ENCODE data around the gene IL16. TPM values are rescaled to one million over a fixed set of nuclear protein-coding genes. Genes with fewer than 3 reads are reported as not detected.

The IL16 gene
- total and polyA plus RNA-seq, 4 donors = 4.3 to 6.6 (median 5.1) TPM

DNA sequence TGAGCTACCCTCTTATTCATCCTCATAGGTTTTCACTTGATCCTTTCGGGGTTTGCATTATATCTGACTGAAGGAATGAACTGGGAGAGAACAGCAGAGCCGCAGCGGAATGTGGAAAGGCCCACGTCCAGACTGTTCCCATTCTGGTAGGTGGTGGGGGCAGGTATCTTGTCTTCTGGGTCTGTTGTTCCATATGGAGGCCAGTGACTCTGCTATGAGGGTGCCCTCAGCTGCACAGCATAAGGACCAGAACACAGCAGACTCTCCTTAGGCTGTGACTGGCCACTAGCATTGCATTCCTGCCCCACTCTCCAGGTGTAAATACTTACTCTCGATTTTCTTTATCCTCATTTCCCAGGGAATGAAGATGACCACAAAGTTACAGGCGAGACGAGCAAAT lies 165.2 kb downstream of the IL16 start:
- DNase-seq (ENCODE audit: low read depth in 4 of 6, low spot score in 6 of 6) = no peak
- WGBS (ENCODE audit: insufficient coverage) = 88% methylated on average over 3 of the region's 7 CpGs
- Histone ChIP-seq H3K4me1 (ENCODE audit: control insufficient read depth, insufficient read depth, low read length) (no peaks in the 10 kb centered on the region), H3K27ac (ENCODE audit: low read depth, low read length) (no peak overlapping the region), H3K4me3 (ENCODE audit: low read depth, low read length) (no peak overlapping the region), H3K36me3 (ENCODE audit: control insufficient read depth, insufficient read depth, low read length) (no peaks in the 10 kb centered on the region), H3K27me3 (ENCODE audit: control insufficient read depth, insufficient read depth, low read length) (no peaks in the 10 kb centered on the region), H3K9me3 (ENCODE audit: control insufficient read depth, insufficient read depth, low read length) (no peaks in the 10 kb centered on the region)

DNA sequence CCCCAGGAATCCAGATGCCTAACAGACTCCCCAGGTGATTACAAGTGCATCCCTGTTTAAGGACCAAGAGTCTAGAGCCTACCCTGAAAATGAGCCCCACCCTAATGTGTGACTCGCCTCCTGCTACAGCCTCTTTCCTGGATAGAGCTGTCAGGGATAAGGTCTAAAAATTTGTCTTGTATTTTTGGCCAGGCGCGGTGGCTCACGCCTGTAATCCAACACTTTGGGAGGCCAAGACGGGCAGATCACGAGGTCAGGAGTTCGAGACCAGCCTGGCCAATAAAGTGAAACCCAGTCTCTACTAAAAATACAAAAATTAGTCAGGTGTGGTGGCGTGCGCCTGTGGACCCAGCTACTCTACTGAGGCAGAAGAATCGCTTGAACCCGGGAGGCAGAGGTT lies 166.1 kb downstream of the IL16 start:
- no peaks in the 10 kb centered on the region for H3K9me3 ChIP-seq (ENCODE audit: control insufficient read depth, insufficient read depth, low read length)
- no peaks in the 10 kb centered on the region for H3K27me3 ChIP-seq (ENCODE audit: control insufficient read depth, insufficient read depth, low read length)
- no peak overlapping the region for H3K4me3 ChIP-seq (ENCODE audit: low read depth, low read length)
- 91% methylated on average over 7 of the region's 11 CpGs for WGBS (ENCODE audit: insufficient coverage)
- no peak for DNase-seq (ENCODE audit: low read depth in 4 of 6, low spot score in 6 of 6)
- no peaks in the 10 kb centered on the region for H3K4me1 ChIP-seq (ENCODE audit: control insufficient read depth, insufficient read depth, low read length)
- H3K36me3 ChIP-seq (ENCODE audit: control insufficient read depth, insufficient read depth, low read length) = no peaks in the 10 kb centered on the region
- no peak overlapping the region for H3K27ac ChIP-seq (ENCODE audit: low read depth, low read length)

DNA sequence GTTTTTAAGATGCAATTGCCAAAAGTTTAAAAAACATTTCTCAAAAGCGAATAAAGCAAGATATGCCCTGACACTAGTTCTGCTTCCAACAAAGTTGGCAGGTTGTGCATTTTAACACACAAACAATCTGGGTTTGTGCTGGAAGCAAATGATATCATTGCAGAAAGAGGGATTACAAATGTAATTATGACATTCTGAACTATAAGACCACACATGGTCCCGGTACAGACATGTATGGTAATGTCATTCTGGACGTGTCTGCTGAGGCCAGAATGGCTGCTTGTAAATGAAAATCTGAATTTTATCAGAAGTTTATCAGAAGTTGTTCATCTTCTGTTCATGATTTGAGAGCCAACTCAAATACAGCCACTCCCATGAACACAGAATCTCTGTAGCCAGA lies 166.6 kb downstream of the IL16 start:
- Histone ChIP-seq H3K4me1 (ENCODE audit: control insufficient read depth, insufficient read depth, low read length) (no peaks in the 10 kb centered on the region), H3K36me3 (ENCODE audit: control insufficient read depth, insufficient read depth, low read length) (no peaks in the 10 kb centered on the region), H3K9me3 (ENCODE audit: control insufficient read depth, insufficient read depth, low read length) (no peaks in the 10 kb centered on the region), H3K4me3 (ENCODE audit: low read depth, low read length) (no peak overlapping the region), H3K27ac (ENCODE audit: low read depth, low read length) (no peak overlapping the region), H3K27me3 (ENCODE audit: control insufficient read depth, insufficient read depth, low read length) (no peaks in the 10 kb centered on the region)
- DNase-seq (ENCODE audit: low read depth in 4 of 6, low spot score in 6 of 6) = peak in 1 of 6 donors; percentile 88
- WGBS (ENCODE audit: insufficient coverage) = no CpG with 5 or more reads among the region's 3 CpGs

Other genes with a start within 250 kb of the IL16 start
- 10 to 100 TPM; 17.2 to 36.3 TPM for gene MESD, start 207.1 kb upstream of the IL16 start, total RNA-seq
- gene MESD, start 207.1 kb upstream of the IL16 start, polyA plus RNA-seq (ENCODE audit: insufficient read length in 2 of 2) = 10 to 100 TPM; 26.2 to 28.3 TPM
- gene TLNRD1, start 196.0 kb upstream of the IL16 start, total RNA-seq = 1 to 10 TPM; 4.3 to 8.0 TPM
- 10 to 100 TPM; 11.9 to 12.0 TPM for gene TLNRD1, start 196.0 kb upstream of the IL16 start, polyA plus RNA-seq (ENCODE audit: insufficient read length in 2 of 2)
- gene CFAP161, start 62.6 kb upstream of the IL16 start, total RNA-seq = 1 to 10 TPM; 3.2 to 5.4 TPM
- 1 to 10 TPM; 1.4 to 2.5 TPM for gene CFAP161, start 62.6 kb upstream of the IL16 start, polyA plus RNA-seq (ENCODE audit: insufficient read length in 2 of 2)
- 1 to 10 TPM; 3.9 to 4.5 TPM for gene STARD5, start 127.3 kb downstream of the IL16 start, total RNA-seq
- 1 to 10 TPM; 2.7 to 3.7 TPM for gene STARD5, start 127.3 kb downstream of the IL16 start, polyA plus RNA-seq (ENCODE audit: insufficient read length in 2 of 2)
- under 1 TPM; 0.11 to 0.69 TPM for gene TMC3, start 177.3 kb downstream of the IL16 start, total RNA-seq
- gene TMC3, start 177.3 kb downstream of the IL16 start, polyA plus RNA-seq (ENCODE audit: insufficient read length in 2 of 2) = 1 to 10 TPM; 1.5 to 1.9 TPM